ENCODE results near the gene AKIRIN1.

GRCh38 chr1:38953433-38953860 lies 37.6 kb upstream of the AKIRIN1 start:
- TF ChIP-seq CTCF (IDR thresholded peaks at IDR 0.05) (no peak), POLR2A (IDR thresholded peaks at IDR 0.05) (no peak)
